Breast epithelium (tissue), 3 donors: ENCODE measurements around the gene NAB1.

Source experiments
- CTCF ChIP-seq, 3 donors: fragments of 450-650 bp; IDR thresholded peaks; one replicate each; pipeline ENCODE4 v1.5.1; 2016 to 2017; ENCODE audit warnings: antibody characterized with exemption in 3 of 3, mild to moderate bottlenecking in 3 of 3, moderate library complexity in 3 of 3
- POLR2A ChIP-seq: fragments of 450-650 bp; IDR thresholded peaks from one replicate; pipeline ENCODE4 v1.6.1; 2016; ENCODE audit warnings: antibody characterized with exemption, mild to moderate bottlenecking, moderate library complexity

GRCh38 chr2:190668892-190669291, 20.0 kb downstream of the NAB1 start:
- TF ChIP-seq POLR2A: no peak
- TF ChIP-seq CTCF (IDR thresholded peaks at IDR 0.05): no peak
